ENCODE results near the gene PPP6R3.

The PPP6R3 gene

DNA sequence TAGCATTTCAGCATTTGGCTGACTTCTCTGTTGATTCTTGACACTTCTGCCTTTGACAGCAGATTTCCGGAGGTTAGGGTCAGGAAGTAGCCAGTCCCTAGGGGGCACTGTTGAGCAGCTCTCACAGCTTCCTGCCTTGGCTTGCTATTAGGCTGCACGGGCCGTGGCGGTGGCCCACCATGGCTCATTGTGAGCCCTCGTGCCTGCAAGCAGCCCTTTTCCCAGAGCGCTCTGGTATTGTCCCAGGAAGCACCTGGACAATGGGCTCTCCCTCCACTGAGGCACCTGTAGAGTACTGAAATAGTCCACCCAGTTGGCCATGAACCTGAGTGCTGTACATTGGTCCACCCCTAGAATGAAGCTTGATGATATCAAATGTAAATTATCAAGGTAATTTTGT lies 123.5 kb downstream of the PPP6R3 start:
- DNase-seq (ENCODE audit: low read depth) = peak; percentile 75
- no peak overlapping the region for H3K4me3 ChIP-seq (ENCODE audit: low read depth, low read length)
- TF ChIP-seq POLR2A (IDR thresholded peaks at IDR 0.05; ENCODE audit: extremely low read depth, insufficient read length) = no peak
- TF ChIP-seq, protein P1, sequence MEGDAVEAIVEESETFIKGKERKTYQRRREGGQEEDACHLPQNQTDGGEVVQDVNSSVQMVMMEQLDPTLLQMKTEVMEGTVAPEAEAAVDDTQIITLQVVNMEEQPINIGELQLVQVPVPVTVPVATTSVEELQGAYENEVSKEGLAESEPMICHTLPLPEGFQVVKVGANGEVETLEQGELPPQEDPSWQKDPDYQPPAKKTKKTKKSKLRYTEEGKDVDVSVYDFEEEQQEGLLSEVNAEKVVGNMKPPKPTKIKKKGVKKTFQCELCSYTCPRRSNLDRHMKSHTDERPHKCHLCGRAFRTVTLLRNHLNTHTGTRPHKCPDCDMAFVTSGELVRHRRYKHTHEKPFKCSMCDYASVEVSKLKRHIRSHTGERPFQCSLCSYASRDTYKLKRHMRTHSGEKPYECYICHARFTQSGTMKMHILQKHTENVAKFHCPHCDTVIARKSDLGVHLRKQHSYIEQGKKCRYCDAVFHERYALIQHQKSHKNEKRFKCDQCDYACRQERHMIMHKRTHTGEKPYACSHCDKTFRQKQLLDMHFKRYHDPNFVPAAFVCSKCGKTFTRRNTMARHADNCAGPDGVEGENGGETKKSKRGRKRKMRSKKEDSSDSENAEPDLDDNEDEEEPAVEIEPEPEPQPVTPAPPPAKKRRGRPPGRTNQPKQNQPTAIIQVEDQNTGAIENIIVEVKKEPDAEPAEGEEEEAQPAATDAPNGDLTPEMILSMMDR (IDR thresholded peaks at IDR 0.05; ENCODE audit: low read depth, low read length) = peak; percentile 94
- TF ChIP-seq, protein P2, sequence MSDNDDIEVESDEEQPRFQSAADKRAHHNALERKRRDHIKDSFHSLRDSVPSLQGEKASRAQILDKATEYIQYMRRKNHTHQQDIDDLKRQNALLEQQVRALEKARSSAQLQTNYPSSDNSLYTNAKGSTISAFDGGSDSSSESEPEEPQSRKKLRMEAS (IDR thresholded peaks at IDR 0.05; ENCODE audit: low read depth, low read length) = peak; percentile 25; the same call in 1 of the 2 replicates

DNA sequence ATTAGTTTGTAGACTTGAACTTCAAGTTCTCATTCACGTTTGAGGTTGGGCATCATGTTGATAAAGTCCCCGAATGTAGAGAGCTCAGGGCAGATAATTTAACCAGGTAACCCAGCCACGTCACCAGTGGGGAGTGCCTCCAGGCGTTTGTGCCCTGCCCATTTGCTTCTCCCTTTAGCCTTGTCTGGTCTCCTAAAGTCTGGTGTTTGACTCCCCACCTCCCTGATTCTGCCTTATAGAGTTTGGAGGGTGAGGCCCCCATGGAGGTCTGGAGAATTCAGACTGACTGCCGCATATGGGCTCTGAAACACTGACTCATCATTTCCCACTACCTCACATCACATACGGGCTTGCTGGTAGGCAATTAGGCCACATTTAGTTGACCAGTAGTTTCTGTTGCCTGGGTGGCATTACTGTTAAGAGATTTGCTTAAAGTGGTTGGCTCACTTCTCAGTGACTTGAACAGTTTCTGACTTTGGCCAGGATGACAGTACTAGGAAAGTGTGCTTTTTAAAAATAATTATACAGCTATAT lies 124.5 kb downstream of the PPP6R3 start:
- no peak for TF ChIP-seq POLR2A (IDR thresholded peaks at IDR 0.05; ENCODE audit: extremely low read depth, insufficient read length)
- TF ChIP-seq, protein P2 (IDR thresholded peaks at IDR 0.05; ENCODE audit: low read depth, low read length) = no peak
- no peak for TF ChIP-seq MYC (IDR thresholded peaks at IDR 0.05; ENCODE audit: low read depth, low read length)
- TF ChIP-seq, protein P1 (IDR thresholded peaks at IDR 0.05; ENCODE audit: low read depth, low read length) = no peak
- DNase-seq (ENCODE audit: low read depth) = no peak
- no peak overlapping the region for H3K4me3 ChIP-seq (ENCODE audit: low read depth, low read length)

DNA sequence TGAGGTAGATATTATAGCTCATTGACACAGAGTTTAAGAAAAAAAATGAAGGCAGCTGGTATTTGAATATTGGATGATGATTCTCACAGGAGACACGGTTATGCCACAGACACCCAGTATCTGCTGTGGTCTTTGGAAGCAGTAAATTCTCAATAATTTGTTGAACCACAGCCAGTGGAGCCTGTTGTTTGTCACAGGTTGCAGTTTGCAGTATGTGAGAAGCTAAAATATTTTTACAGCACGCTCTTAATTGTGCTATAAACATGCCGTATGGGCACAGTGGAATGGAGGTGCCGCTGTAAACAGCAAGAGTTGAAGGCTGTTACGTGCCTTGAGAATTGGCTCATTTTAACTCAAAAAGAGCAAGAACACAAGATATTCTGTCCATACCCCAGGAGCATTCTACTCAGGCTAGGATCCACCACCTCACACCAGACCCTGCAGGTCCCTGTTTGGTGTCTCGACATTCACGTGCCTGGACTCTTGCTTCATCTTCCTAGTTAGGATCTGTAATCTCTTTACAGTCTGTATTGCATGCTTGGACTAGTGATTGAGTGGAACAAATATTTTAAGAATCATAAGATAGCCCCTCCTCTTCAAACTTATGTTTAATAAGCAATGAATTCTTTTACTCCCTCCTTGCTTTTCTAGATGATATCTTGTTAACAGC lies 129.1 kb downstream of the PPP6R3 start:
- TF ChIP-seq, protein P2 (IDR thresholded peaks at IDR 0.05; ENCODE audit: low read depth, low read length) = no peak
- TF ChIP-seq MYC (IDR thresholded peaks at IDR 0.05; ENCODE audit: low read depth, low read length) (no peak), POLR2A (IDR thresholded peaks at IDR 0.05; ENCODE audit: extremely low read depth, insufficient read length) (no peak)
- no peak for DNase-seq (ENCODE audit: low read depth)
- no peak overlapping the region for H3K4me3 ChIP-seq (ENCODE audit: low read depth, low read length)

DNA sequence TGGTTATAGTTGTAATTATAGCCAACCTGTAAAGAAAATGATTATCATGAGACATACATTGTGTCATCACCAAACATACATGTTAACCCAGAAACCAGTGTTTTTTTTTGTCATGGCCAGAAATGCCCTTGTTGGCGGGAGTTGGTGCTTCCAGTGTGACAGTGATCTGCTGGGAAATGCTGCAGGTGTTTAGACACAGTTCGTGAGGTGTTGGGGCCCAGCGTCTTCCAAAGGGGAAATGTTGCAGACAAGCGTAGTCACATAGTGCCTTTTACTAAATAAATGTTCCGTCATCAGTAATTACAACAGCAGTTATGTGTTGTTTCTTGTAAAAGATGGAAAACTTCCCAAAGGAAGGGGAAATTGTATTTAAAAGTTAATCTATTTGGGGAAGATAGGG lies 131.2 kb downstream of the PPP6R3 start:
- H3K4me3 ChIP-seq (ENCODE audit: low read depth, low read length) = no peak overlapping the region
- no peak for DNase-seq (ENCODE audit: low read depth)
- TF ChIP-seq, protein P1 (IDR thresholded peaks at IDR 0.05; ENCODE audit: low read depth, low read length) = no peak
- TF ChIP-seq POLR2A (IDR thresholded peaks at IDR 0.05; ENCODE audit: extremely low read depth, insufficient read length) (no peak), MYC (IDR thresholded peaks at IDR 0.05; ENCODE audit: low read depth, low read length) (no peak)
- TF ChIP-seq, protein P2 (IDR thresholded peaks at IDR 0.05; ENCODE audit: low read depth, low read length) = no peak

DNA sequence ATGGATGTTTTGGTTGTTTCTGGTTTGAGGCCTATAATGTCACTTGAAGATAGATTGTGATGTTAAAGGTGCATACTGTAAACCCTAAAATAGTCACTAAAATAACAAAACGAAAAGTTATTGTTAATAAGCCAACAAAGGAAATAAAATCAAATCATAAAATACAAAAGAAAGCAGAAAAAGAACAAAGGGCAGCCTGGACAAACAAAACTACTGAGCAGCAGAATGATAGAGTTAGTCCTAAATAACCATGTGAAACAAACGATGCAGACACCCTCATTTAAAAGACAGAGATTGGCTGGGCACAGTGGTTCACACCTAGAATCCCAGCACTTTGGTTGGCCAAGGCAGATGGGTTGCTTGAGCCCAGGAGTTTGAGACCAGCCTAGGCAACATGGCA lies 132.9 kb downstream of the PPP6R3 start:
- TF ChIP-seq, protein P2 (IDR thresholded peaks at IDR 0.05; ENCODE audit: low read depth, low read length) = no peak
- TF ChIP-seq MYC (IDR thresholded peaks at IDR 0.05; ENCODE audit: low read depth, low read length) = no peak
- TF ChIP-seq, protein P1 (IDR thresholded peaks at IDR 0.05; ENCODE audit: low read depth, low read length) = no peak
- TF ChIP-seq POLR2A (IDR thresholded peaks at IDR 0.05; ENCODE audit: extremely low read depth, insufficient read length) = no peak
- DNase-seq (ENCODE audit: low read depth) = no peak
- no peak overlapping the region for H3K4me3 ChIP-seq (ENCODE audit: low read depth, low read length)

DNA sequence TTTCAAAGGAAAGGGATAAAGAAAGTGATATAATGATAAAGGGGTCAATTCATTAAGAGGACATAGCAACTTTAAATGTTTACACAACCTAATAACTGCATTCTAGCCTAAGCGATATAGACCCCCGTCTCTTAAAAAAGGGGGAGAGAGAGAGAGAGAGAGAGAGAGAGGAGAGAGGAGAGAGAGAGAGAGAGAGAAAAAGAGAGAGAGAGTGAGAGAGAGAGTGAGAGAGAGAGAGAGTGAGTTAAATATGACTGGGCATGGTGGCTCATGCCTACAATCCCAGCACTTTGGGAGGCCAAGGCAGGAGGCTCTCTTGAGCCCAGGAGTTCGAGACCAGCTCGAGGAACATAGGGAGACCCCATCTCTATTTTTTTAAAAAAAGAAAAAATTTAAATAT lies 133.6 kb downstream of the PPP6R3 start:
- no peak for TF ChIP-seq MYC (IDR thresholded peaks at IDR 0.05; ENCODE audit: low read depth, low read length)
- no peak for TF ChIP-seq POLR2A (IDR thresholded peaks at IDR 0.05; ENCODE audit: extremely low read depth, insufficient read length)
- TF ChIP-seq, protein P1 (IDR thresholded peaks at IDR 0.05; ENCODE audit: low read depth, low read length) = no peak
- TF ChIP-seq, protein P2 (IDR thresholded peaks at IDR 0.05; ENCODE audit: low read depth, low read length) = no peak
- DNase-seq (ENCODE audit: low read depth) = no peak
- no peak overlapping the region for H3K4me3 ChIP-seq (ENCODE audit: low read depth, low read length)
